ENCODE measurements around the gene ODR4. TPM values are rescaled to one million over a fixed set of nuclear protein-coding genes. Genes with fewer than 3 reads are reported as not detected.

Gene ODR4
- total RNA-seq: 8.4 and 13.4 TPM in 2 replicates

GRCh38 chr1:186375152-186375928 lies at the start of gene ODR4, which contains the start of gene TPR:
ODR4 (plus strand) TSS chr1:186375838; CDS start chr1:186379786, 3,948 bp downstream.
TPR (minus strand) TSS chr1:186375253; CDS start chr1:186375028, 225 bp downstream.

GRCh38 chr1:186461014-186461413 lies 85.4 kb downstream of the ODR4 start, which contains the start of gene PDC:
PDC (minus strand) TSS chr1:186461114; CDS start chr1:186449459, 11,655 bp downstream.

Other genes with a start within 250 kb of the ODR4 start
- gene PRG4, start 79.6 kb upstream of the ODR4 start, total RNA-seq: not detected in 2 replicates
- gene TPR, start 585 bp upstream of the ODR4 start, total RNA-seq: 45.6 and 55.2 TPM in 2 replicates
- not detected in 2 replicates for gene PDC, start 85.3 kb downstream of the ODR4 start, total RNA-seq

Data from airway epithelial cell (primary cell).